Measurements from ENCODE around the gene APOL6. TPM values are rescaled to one million over a fixed set of nuclear protein-coding genes. Genes with fewer than 3 reads are reported as not detected.

APOL6 gene
- polyA plus RNA-seq, 2 of the 4 experiments (the other 2 are of a cell fraction), result 1.3 to 2.7 TPM

GRCh38 chr22:35657571-35658312, 9.5 kb downstream of the APOL6 start:
- Histone ChIP-seq H3K4me2 (no peak overlapping the region), H3K4me1 (no peaks in the 10 kb centered on the region), H3K27ac (no peak overlapping the region), H3K4me3 (no peak overlapping the region), H3K9me3 (no peaks in the 10 kb centered on the region)
- ATAC-seq (no peak), DNase-seq (ENCODE audit: low read depth in 1 of 2, low spot score in 1 of 2) (no peak), FAIRE-seq (no peak)
- 50% methylated on average over 5 of the region's 5 CpGs for WGBS (ENCODE audit: missing lambda C conversion rate)
- ChIA-PET POLR2A (no interaction called here), CTCF (interaction anchor here (1.8 kb wide), 1 partner anchor 31 kb away, joined by 4 read pairs; no protein-coding TSS in a partner anchor)
- TF ChIP-seq SMC3 (IDR thresholded peaks at IDR 0.05) (no peak), RFX5 (IDR thresholded peaks at IDR 0.05) (no peak), BCL3 (IDR thresholded peaks at IDR 0.05) (no peak), HMGXB4 (CRISPR knock-in tag; IDR thresholded peaks at IDR 0.05; ENCODE audit: borderline replicate concordance) (no peak), JUNB (IDR thresholded peaks at IDR 0.05) (no peak), BHLHE40 (IDR thresholded peaks at IDR 0.05; ENCODE audit: low read depth, low read length) (no peak), ZC3H11A (IDR thresholded peaks at IDR 0.05) (no peak), FOSB (CRISPR knock-in tag; IDR thresholded peaks at IDR 0.05) (no peak), HDAC2 (IDR thresholded peaks at IDR 0.05) (no peak), MYC (IDR thresholded peaks at IDR 0.05; ENCODE audit: borderline replicate concordance, low read length) (no peak), MAFK (IDR thresholded peaks at IDR 0.05; ENCODE audit: partially characterized antibody) (no peak), SREBF2 (IDR thresholded peaks at IDR 0.05) (no peak), KDM5A (IDR thresholded peaks at IDR 0.05) (no peak), JUN (IDR thresholded peaks at IDR 0.05) (no peak), POLR2A (IDR thresholded peaks at IDR 0.05; ENCODE audit: low read length) (no peak), RARB (CRISPR knock-in tag; IDR thresholded peaks at IDR 0.05) (no peak), ZFP36 (IDR thresholded peaks at IDR 0.05; ENCODE audit: borderline replicate concordance, partially characterized antibody) (no peak)
- TF ChIP-seq, protein P1, sequence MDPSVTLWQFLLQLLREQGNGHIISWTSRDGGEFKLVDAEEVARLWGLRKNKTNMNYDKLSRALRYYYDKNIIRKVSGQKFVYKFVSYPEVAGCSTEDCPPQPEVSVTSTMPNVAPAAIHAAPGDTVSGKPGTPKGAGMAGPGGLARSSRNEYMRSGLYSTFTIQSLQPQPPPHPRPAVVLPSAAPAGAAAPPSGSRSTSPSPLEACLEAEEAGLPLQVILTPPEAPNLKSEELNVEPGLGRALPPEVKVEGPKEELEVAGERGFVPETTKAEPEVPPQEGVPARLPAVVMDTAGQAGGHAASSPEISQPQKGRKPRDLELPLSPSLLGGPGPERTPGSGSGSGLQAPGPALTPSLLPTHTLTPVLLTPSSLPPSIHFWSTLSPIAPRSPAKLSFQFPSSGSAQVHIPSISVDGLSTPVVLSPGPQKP (IDR thresholded peaks at IDR 0.05; ENCODE audit: low read depth, low read length), result no peak
- TF ChIP-seq, protein P2, sequence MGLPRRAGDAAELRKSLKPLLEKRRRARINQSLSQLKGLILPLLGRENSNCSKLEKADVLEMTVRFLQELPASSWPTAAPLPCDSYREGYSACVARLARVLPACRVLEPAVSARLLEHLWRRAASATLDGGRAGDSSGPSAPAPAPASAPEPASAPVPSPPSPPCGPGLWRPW (IDR thresholded peaks at IDR 0.05), result no peak

DNA sequence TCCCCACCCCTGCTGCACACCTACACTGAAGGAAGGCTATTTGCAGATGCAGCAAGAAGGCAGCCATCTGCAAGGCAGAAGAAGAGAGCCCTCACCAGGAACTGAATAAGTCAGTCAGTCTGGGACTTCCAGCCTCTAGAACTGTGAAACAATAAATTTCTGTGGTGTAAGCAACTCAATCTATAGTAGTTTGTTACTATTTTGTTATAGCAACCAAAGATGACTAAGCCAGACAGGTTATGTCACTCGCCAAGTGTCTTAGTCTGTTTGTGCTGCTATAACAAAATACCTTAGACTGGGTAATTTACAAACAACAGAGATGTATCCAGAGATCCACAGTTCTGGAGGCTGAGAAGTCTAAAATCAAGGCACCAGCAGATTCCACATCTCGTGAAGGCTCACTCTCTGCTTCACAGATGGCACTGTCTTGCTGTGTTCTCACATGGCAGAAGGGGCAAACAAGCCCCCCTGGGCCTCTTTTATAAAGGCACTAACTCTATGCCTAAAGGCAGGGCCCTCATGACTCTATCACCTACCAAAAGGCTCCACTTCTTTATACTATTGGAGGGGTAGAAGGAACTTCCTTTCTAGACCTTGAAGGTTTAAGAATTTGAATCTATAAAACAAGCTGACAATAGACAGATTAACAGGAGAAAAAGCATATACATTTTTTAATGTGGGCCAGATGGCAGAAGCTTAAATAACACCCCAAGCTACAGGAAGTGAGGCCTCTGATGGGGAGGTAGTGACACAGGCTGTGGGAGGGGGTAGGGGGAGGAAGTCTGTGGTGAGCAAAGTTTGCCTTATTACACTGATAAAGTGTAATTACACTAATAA, 12.3 kb downstream of the APOL6 start:
- FAIRE-seq, result no peak
- H3K4me1 ChIP-seq, result no peaks in the 10 kb centered on the region
- ChIA-PET CTCF (no interaction called here), POLR2A (no interaction called here)
- H3K4me2 ChIP-seq, result no peak overlapping the region
- ATAC-seq, result no peak
- DNase-seq (ENCODE audit: low read depth in 1 of 2, low spot score in 1 of 2), result no peak
- peaks cover 5% of the 10 kb centered on the region; the same call in 2 of the 3 replicates for H3K9me3 ChIP-seq
- no peak overlapping the region for H3K27ac ChIP-seq
- WGBS (ENCODE audit: missing lambda C conversion rate), result 88% methylated on average over 2 of the region's 2 CpGs
- no peak overlapping the region for H3K4me3 ChIP-seq
- no peak for TF ChIP-seq HOXA7 (CRISPR knock-in tag; IDR thresholded peaks at IDR 0.05)
- TF ChIP-seq PBX3 (IDR thresholded peaks at IDR 0.05), result no peak
- TF ChIP-seq RFX5 (IDR thresholded peaks at IDR 0.05), result no peak
- no peak for TF ChIP-seq ZSCAN20 (CRISPR knock-in tag; IDR thresholded peaks at IDR 0.05)
- no peak for TF ChIP-seq RAD21 (conservative IDR thresholded peaks at IDR 0.05 in 1 of 2, IDR thresholded peaks at IDR 0.05 in 1 of 2)
- no peak for TF ChIP-seq FOSB (CRISPR knock-in tag; IDR thresholded peaks at IDR 0.05)
- no peak for TF ChIP-seq MAFK (IDR thresholded peaks at IDR 0.05; ENCODE audit: partially characterized antibody)
- no peak for TF ChIP-seq RARB (CRISPR knock-in tag; IDR thresholded peaks at IDR 0.05)
- TF ChIP-seq HMGXB4 (CRISPR knock-in tag; IDR thresholded peaks at IDR 0.05; ENCODE audit: borderline replicate concordance), result no peak
- TF ChIP-seq HOXB13 (CRISPR knock-in tag; IDR thresholded peaks at IDR 0.05; ENCODE audit: low read depth), result no peak
- no peak for TF ChIP-seq POLR2AphosphoS2 (conservative IDR thresholded peaks at IDR 0.05; ENCODE audit: low read length)
